ENCODE results near the gene RAB34. TPM values are rescaled to one million over a fixed set of nuclear protein-coding genes. Genes with fewer than 3 reads are reported as not detected.

RAB34 gene
- total RNA-seq, 4 donors from 2014 or later, result 136 to 186 (median 159) TPM

- H3K27ac ChIP-seq, result peak overlapping the region; percentile 91 to 99 (median 95)
- peak; percentile 91 to 95 for DNase-seq
- H3K4me3 ChIP-seq (replicated peaks in 1 of 3), result peak overlapping the region; percentile 5 to 99 (median 85)
- WGBS, 2 donors, result 25 to 46% methylated on average over 3 to 4 of the region's 4 CpGs
- no peaks in the 10 kb centered on the region for H3K27me3 ChIP-seq
- TF ChIP-seq CTCF (IDR thresholded peaks at IDR 0.05) (no peak), POLR2A (IDR thresholded peaks at IDR 0.05) (peak in 1 of 2 donors; percentile 72)
- peaks cover 21 to 26% of the 10 kb centered on the region in 2 donors for H3K36me3 ChIP-seq
- peaks cover 44 to 60% of the 10 kb centered on the region in 2 donors for H3K4me1 ChIP-seq
- intact Hi-C loops (cut with DNase I), result no loop called here
- no peaks in the 10 kb centered on the region for H3K9me3 ChIP-seq
Measured at GRCh38 chr17:28745786-28746411, 28.2 kb upstream of the RAB34 start.

GRCh38 chr17:28744972-28745785 is 27.5 kb upstream of the RAB34 start:
- H3K4me3 ChIP-seq (replicated peaks in 1 of 3), result peak overlapping the region; percentile 5 to 99 (median 85)
- intact Hi-C loops (cut with DNase I), result no loop called here
- H3K27ac ChIP-seq, result peak overlapping the region; percentile 91 to 99 (median 95)
- H3K27me3 ChIP-seq, result no peaks in the 10 kb centered on the region
- 1 to 4% methylated on average over 18 to 30 of the region's 31 CpGs for WGBS, 2 donors
- DNase-seq, result peak; percentile 61 to 72
- H3K4me1 ChIP-seq, result peaks cover 44 to 60% of the 10 kb centered on the region in 2 donors
- no peaks in the 10 kb centered on the region for H3K9me3 ChIP-seq
- peaks cover 18 to 26% of the 10 kb centered on the region in 2 donors for H3K36me3 ChIP-seq
- no peak for TF ChIP-seq CTCF (IDR thresholded peaks at IDR 0.05)
- TF ChIP-seq POLR2A (IDR thresholded peaks at IDR 0.05), result no peak

- H3K27ac ChIP-seq, result peak overlapping the region; percentile 91 to 99 (median 95)
- 1 to 3% methylated on average over 17 to 22 of the region's 61 CpGs for WGBS, 2 donors
- no peaks in the 10 kb centered on the region for H3K9me3 ChIP-seq
- intact Hi-C loops (cut with DNase I), result no loop called here
- H3K27me3 ChIP-seq, result no peaks in the 10 kb centered on the region
- no peak for TF ChIP-seq POLR2A (IDR thresholded peaks at IDR 0.05)
- TF ChIP-seq CTCF (IDR thresholded peaks at IDR 0.05), result no peak
- peak overlapping the region; percentile 5 to 99 (median 85) for H3K4me3 ChIP-seq (replicated peaks in 1 of 3)
- DNase-seq, result peak; percentile 49 to 56
- H3K36me3 ChIP-seq, result peaks cover 15 to 23% of the 10 kb centered on the region in 2 donors
- peaks cover 44 to 54% of the 10 kb centered on the region in 2 donors for H3K4me1 ChIP-seq
Measured at GRCh38 chr17:28744104-28744971, 26.7 kb upstream of the RAB34 start.

- Histone ChIP-seq H3K4me1 (peaks cover 40 to 46% of the 10 kb centered on the region in 2 donors), H3K27me3 (no peaks in the 10 kb centered on the region), H3K9me3 (no peaks in the 10 kb centered on the region), H3K36me3 (peaks cover 7 to 14% of the 10 kb centered on the region in 2 donors), H3K27ac (peak within 1 kb of the TSS; percentile 91 to 99 (median 95)), H3K4me3 (replicated peaks in 1 of 3) (peak within 1 kb of the TSS; percentile 5 to 99 (median 85))
- DNase-seq, result peak; percentile 84 to 87
- intact Hi-C loops (cut with DNase I), result no loop called here
- 3 to 6% methylated on average over 10 to 18 of the region's 70 CpGs for WGBS, 2 donors
- TF ChIP-seq CTCF (IDR thresholded peaks at IDR 0.05), result peak in 4 of 6 experiments; percentile 24 to 44 (median 42)
- TF ChIP-seq POLR2A (IDR thresholded peaks at IDR 0.05), result peak; percentile 99
Measured at GRCh38 chr17:28743243-28744103, 25.8 kb upstream of the RAB34 start, which contains the start of gene TRAF4. Gene TRAF4 (plus strand): TSS chr17:28744011. CDS start chr17:28744113, 102 bp downstream.

All from thyroid gland (tissue), 4 donors.